ENCODE data around the gene SHANK2.

- TF ChIP-seq CTCF (conservative IDR thresholded peaks at IDR 0.05; ENCODE audit: low read length) (no peak), EZH2phosphoT487 (IDR thresholded peaks at IDR 0.05; ENCODE audit: borderline replicate concordance) (no peak)
Observed at GRCh38 chr11:71211631-71212030, 40.7 kb downstream of the SHANK2 start.
